B cell (primary cell): ENCODE measurements around the gene EIPR1. TPM values are rescaled to one million over a fixed set of nuclear protein-coding genes. Genes with fewer than 3 reads are reported as not detected.

ENCODE experiments used
- ATAC-seq: fragments of 200-7000 bp; cut with Tn5 transposase; one replicate; pipeline ENCODE4 v1.10.0; 2021; ENCODE audit warnings: low read depth, mild to moderate bottlenecking, moderate number of reproducible peaks, moderate library complexity
- CTCF ChIA-PET: fragments of 350-600 bp; sonication (Branson Sonifier 250); formaldehyde crosslinking; loops from one replicate; lab custom pipeline; 2021; ENCODE audit warnings: antibody characterized with exemption, inconsistent platforms; lab: Charles Lee
- POLR2A ChIA-PET: fragments of 350-600 bp; sonication (Branson Sonifier 250); formaldehyde crosslinking; loops from one replicate; lab custom pipeline; 2021; ENCODE audit warnings: antibody characterized with exemption; lab: Charles Lee
- DNase-seq: peaks from one replicate; pipeline ENCODE4 v3.0.0; 2013
- H2AFZ ChIP-seq: 2 replicates; pipeline ENCODE4 v1.6.1; 2012; ENCODE audit warnings: mild to moderate bottlenecking, low read depth, low read length; ENCODE audit not compliant: insufficient read depth, poor library complexity, severe bottlenecking
- H3K27ac ChIP-seq, 2 donors: 1 replicate in 1 of 2; 2 replicates in 1 of 2; pipeline ENCODE4 v1.5.1; 2012 to 2013; ENCODE audit warnings: low read length in 2 of 2, mild to moderate bottlenecking in 2 of 2, moderate library complexity in 1 of 2
- H3K27me3 ChIP-seq, 4 experiments: fragments of 200-600 bp in 1 of 4; sonication (generic) in 1 of 4; replicated peaks in 1 of 4; 1 replicate in 2 of 4; 2 replicates in 2 of 4; pipeline versions ENCODE4 v1.6.1 to v1.7.0; 2013 to 2016; ENCODE audit warnings: low read length in 3 of 4, mild to moderate bottlenecking in 2 of 4, mixed read lengths in 1 of 4, moderate library complexity in 1 of 4; ENCODE audit not compliant: insufficient read depth in 4 of 4, control insufficient read depth in 3 of 4; ENCODE audit errors: control extremely low read depth in 1 of 4
- H3K36me3 ChIP-seq, 2 experiments: replicated peaks in 1 of 2; 1 replicate in 1 of 2; 2 replicates in 1 of 2; pipeline versions ENCODE4 v1.6.1 to v1.7.1; 2013; ENCODE audit warnings: low read length in 1 of 2; ENCODE audit not compliant: insufficient read depth in 2 of 2, control insufficient read depth in 1 of 2; ENCODE audit errors: control extremely low read depth in 1 of 2, extremely low read depth in 1 of 2
- H3K4me1 ChIP-seq, 2 donors: fragments of 200-600 bp in 1 of 2; sonication (generic) in 1 of 2; 1 replicate in 1 of 2; 2 replicates in 1 of 2; pipeline versions ENCODE4 v1.5.1 to v1.6.1; 2013 to 2017; ENCODE audit warnings: low read length in 2 of 2; ENCODE audit not compliant: control insufficient read depth in 2 of 2, insufficient read depth in 2 of 2
- H3K4me2 ChIP-seq: replicated peaks from 2 replicates; pipeline ENCODE3; 2012; ENCODE audit warnings: mild to moderate bottlenecking, low read depth, low read length; ENCODE audit not compliant: poor library complexity, severe bottlenecking
- H3K4me3 ChIP-seq, 5 experiments: fragments of 200-600 bp in 1 of 5; sonication (generic) in 1 of 5; 1 replicate in 3 of 5; 2 replicates in 2 of 5; pipeline versions ENCODE4 v1.5.1 to v1.7.0; 2011 to 2016; ENCODE audit warnings: low read length in 4 of 5, mild to moderate bottlenecking in 4 of 5, low read depth in 2 of 5, control low read depth in 1 of 5, moderate library complexity in 1 of 5; ENCODE audit not compliant: insufficient read depth in 1 of 5; ENCODE audit errors: control extremely low read depth in 1 of 5, extremely low read depth in 1 of 5
- H3K79me2 ChIP-seq: fragments of 200-600 bp; sonication (generic); one replicate; pipeline ENCODE4 v1.6.0; 2016; ENCODE audit warnings: low read length; ENCODE audit not compliant: control insufficient read depth, insufficient read depth
- H3K9ac ChIP-seq: fragments of 200-600 bp; sonication (generic); 2 replicates; pipeline ENCODE4 v1.6.1; 2017; ENCODE audit warnings: mild to moderate bottlenecking, low read length, moderate library complexity
- H3K9me3 ChIP-seq, 3 donors: one replicate each; pipeline versions ENCODE4 v1.6.1 to v1.7.1; 2013; ENCODE audit warnings: low read length in 2 of 3; ENCODE audit not compliant: control insufficient read depth in 2 of 3, insufficient read depth in 1 of 3; ENCODE audit errors: control extremely low read depth in 1 of 3
- H4K20me1 ChIP-seq: 2 replicates; pipeline ENCODE4 v1.6.0; 2012; ENCODE audit warnings: mild to moderate bottlenecking, low read length; ENCODE audit not compliant: insufficient read depth, control insufficient read depth, poor library complexity, severe bottlenecking
- H3K27ac Mint-ChIP-seq: one replicate; pipeline ENCODE4 v1.8.0; 2021; ENCODE audit warnings: mixed read lengths
- H3K27me3 Mint-ChIP-seq: one replicate; pipeline ENCODE4 v1.8.0; 2021; ENCODE audit warnings: mixed read lengths
- H3K4me1 Mint-ChIP-seq: one replicate; pipeline ENCODE4 v1.8.0; 2021; ENCODE audit warnings: mixed read lengths
- H3K4me3 Mint-ChIP-seq: one replicate; pipeline ENCODE4 v1.8.0; 2021; ENCODE audit warnings: mixed read lengths
- H3K9me3 Mint-ChIP-seq: one replicate; pipeline ENCODE4 v1.8.0; 2022; ENCODE audit warnings: mixed read lengths; ENCODE audit not compliant: insufficient read depth
- EZH2 ChIP-seq: IDR thresholded peaks from 2 replicates; pipeline ENCODE4 v1.6.1; 2012; ENCODE audit warnings: borderline replicate concordance, low read depth, mild to moderate bottlenecking, moderate library complexity, low read length; ENCODE audit not compliant: insufficient read depth, poor library complexity, severe bottlenecking
- WGBS: methylation state at CpG from one replicate; pipeline ENCODE4 v1.1.5; 2013; ENCODE audit warnings: missing lambda C conversion rate; ENCODE audit not compliant: insufficient coverage; 5-methylcytosine and 5-hydroxymethylcytosine counted together
- intact Hi-C: fragments of 100-400 bp; cut with micrococcal nuclease; formaldehyde crosslinking; loops from one replicate; pipeline ENCODE4 v1.10.0; 2022
- polyA plus RNA-seq: library from polyadenylated mRNA; depleted of rRNA; stranded (reverse); fragments of >200 nt; gene quantifications from 2 replicates; pipeline ENCODE4 v1.2.3, GENCODE V29; 2012
- total RNA-seq, 2 donors: library from RNA; stranded (reverse); fragments of 120-200 nt in 1 of 2; gene quantifications; 1 replicate in 1 of 2; 2 replicates in 1 of 2; pipeline versions ENCODE4 v1.2.3 to v1.2.4, GENCODE V29; 2013 to 2022
- TF ChIP-seq, protein P1 (sequence below): fragments of 200-600 bp; IDR thresholded peaks from one replicate; pipeline ENCODE4 v1.8.0; 2022; ENCODE audit warnings: antibody characterized with exemption, mild to moderate bottlenecking

Gene EIPR1
- total and polyA plus RNA-seq, 2 donors (not counting 1 experiment from before 2014, with no cell fraction given) = 31.8 to 37.0 TPM

DNA sequence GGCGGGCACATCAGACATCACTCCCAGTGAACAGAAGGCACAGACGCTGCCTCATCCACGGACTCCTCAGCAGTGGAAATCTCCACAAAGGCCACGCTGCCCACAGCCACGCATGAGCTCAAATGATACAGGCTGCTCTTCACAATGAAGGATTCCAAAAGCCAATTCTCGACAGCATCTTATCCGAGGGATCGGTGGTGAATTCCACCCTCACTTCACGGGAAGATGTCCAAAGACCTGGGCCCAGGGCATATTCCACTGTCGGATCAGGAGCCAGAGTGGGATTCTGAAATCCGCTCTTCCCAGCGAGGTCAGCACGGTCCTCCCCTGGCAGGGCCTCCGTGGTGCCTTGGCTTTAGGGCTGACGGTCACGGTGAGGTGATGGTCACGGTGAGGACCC lies 55.8 kb downstream of the EIPR1 start:
- Mint-ChIP-seq H3K4me1 (no peaks in the 10 kb centered on the region), H3K27me3 (no peaks in the 10 kb centered on the region), H3K9me3 (no peaks in the 10 kb centered on the region), H3K27ac (no peak overlapping the region), H3K4me3 (no peak overlapping the region)
- H3K9me3 ChIP-seq = peaks cover 0 to 10% (median 0%) of the 10 kb centered on the region in 3 donors
- peaks cover 17% of the 10 kb centered on the region for H3K79me2 ChIP-seq
- no peak overlapping the region for H3K9ac ChIP-seq
- H3K36me3 ChIP-seq = peaks cover 0 to 20% of the 10 kb centered on the region in 2 experiments
- POLR2A ChIA-PET = no interaction called here
- ATAC-seq (no peak), DNase-seq (no peak)
- H3K4me2 ChIP-seq = no peak overlapping the region
- H3K27ac ChIP-seq = no peak overlapping the region
- intact Hi-C loops = no loop called here
- no peak overlapping the region for H2AFZ ChIP-seq
- no peaks in the 10 kb centered on the region for H3K4me1 ChIP-seq
- H4K20me1 ChIP-seq = peaks cover 17% of the 10 kb centered on the region
- 98% methylated on average over 17 of the region's 17 CpGs for WGBS
- H3K4me3 ChIP-seq = no peak overlapping the region
- no peaks in the 10 kb centered on the region for H3K27me3 ChIP-seq
- no peak for TF ChIP-seq EZH2
- TF ChIP-seq, protein P1, sequence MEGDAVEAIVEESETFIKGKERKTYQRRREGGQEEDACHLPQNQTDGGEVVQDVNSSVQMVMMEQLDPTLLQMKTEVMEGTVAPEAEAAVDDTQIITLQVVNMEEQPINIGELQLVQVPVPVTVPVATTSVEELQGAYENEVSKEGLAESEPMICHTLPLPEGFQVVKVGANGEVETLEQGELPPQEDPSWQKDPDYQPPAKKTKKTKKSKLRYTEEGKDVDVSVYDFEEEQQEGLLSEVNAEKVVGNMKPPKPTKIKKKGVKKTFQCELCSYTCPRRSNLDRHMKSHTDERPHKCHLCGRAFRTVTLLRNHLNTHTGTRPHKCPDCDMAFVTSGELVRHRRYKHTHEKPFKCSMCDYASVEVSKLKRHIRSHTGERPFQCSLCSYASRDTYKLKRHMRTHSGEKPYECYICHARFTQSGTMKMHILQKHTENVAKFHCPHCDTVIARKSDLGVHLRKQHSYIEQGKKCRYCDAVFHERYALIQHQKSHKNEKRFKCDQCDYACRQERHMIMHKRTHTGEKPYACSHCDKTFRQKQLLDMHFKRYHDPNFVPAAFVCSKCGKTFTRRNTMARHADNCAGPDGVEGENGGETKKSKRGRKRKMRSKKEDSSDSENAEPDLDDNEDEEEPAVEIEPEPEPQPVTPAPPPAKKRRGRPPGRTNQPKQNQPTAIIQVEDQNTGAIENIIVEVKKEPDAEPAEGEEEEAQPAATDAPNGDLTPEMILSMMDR = no peak
- CTCF ChIA-PET = no interaction called here

DNA sequence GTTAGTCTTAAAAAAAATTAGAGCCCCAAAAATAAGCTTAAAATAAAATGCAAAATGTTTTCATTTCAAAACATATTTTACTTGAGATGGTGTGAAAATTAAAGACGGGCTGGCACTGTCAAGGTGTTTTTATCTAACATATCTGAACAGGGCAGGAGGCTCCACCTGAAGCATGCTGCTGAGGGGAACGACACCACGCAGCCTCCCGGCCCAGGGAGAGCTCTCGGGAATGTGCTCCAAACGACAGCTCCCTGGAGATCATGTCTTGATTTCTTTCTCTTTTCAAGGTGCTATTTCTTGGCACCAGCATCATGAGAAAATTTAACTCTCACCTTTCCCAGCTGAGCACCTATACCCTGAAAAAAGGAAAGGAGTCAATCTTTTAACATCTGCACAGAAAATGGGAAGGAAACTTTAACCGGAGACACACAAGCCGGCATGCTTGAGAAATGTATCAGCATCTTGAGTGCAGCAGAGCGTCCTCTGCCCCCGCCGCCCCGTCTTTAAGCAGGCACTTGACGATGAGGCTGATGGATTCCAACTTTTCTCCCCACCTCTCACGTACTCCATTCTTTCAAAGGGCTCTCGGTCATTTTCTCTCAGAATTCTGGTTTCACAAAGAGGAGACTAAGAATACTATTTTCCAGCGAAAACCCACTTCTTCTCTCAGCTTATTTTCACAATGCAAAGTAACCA lies 56.6 kb downstream of the EIPR1 start:
- Histone ChIP-seq H3K9me3 (peaks cover 0 to 10% (median 0%) of the 10 kb centered on the region in 3 donors), H4K20me1 (peaks cover 24% of the 10 kb centered on the region), H3K4me1 (no peaks in the 10 kb centered on the region), H3K27me3 (no peaks in the 10 kb centered on the region), H3K4me3 (no peak overlapping the region), H2AFZ (no peak overlapping the region), H3K4me2 (no peak overlapping the region), H3K9ac (no peak overlapping the region), H3K27ac (no peak overlapping the region), H3K79me2 (peaks cover 24% of the 10 kb centered on the region), H3K36me3 (peaks cover 0 to 20% of the 10 kb centered on the region in 2 experiments)
- 94% methylated on average over 14 of the region's 16 CpGs for WGBS
- Mint-ChIP-seq H3K27me3 (no peaks in the 10 kb centered on the region), H3K4me3 (no peak overlapping the region), H3K4me1 (no peaks in the 10 kb centered on the region), H3K9me3 (no peaks in the 10 kb centered on the region), H3K27ac (no peak overlapping the region)
- intact Hi-C loops = no loop called here
- POLR2A ChIA-PET = no interaction called here
- CTCF ChIA-PET = no interaction called here
- TF ChIP-seq, protein P1 = no peak
- TF ChIP-seq EZH2 = no peak
- no peak for ATAC-seq
- no peak for DNase-seq
